NCI-H2107 (cell line): ENCODE results near the gene GZMA.
A peak's percentile ranks its signal among the peaks of the same experiment; 100 is the strongest.

Experiments
- DNase-seq: peaks from one replicate; lab custom pipeline; 2025; lab: John Stamatoyannopoulos, UW

Gene GZMA

DNA sequence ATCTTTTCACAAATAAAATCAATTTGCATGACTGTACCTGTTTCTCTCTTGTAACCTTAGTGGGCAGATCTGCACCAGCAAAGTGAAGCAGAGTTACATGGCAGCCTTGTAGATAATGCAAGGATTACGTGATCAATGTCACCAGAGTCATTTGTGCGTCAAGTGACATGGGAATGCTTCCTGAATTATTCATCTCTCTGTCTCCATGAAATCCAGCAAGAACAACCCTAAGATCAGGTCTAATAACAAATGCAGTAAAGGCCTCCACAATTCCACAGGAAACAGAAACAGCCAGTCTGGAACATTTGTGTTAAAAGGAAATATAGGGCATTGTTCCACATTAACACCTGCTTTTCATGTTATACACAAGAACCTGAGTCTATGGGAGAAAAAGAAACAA lies 7.8 kb downstream of the GZMA start:
- no peak for DNase-seq

DNA sequence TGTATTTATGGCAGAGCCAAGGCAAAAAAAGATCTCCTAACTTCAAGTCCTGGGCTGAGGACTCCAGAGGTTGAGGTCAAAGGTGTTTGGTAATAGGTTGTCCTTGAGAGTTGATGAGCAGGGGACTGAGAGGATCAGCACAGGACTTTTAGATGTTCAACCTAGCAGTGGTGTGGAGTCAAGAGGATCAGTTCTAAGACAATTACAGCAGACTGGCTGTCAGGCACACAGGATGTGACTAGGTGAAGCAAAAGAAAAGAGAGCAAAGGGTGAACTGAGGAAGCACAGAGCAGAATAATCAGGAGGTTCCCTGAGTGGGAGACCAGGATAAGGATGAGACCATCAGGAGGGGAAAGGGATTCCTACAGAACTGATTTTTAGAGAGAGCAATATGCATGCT lies 10.9 kb downstream of the GZMA start:
- DNase-seq: no peak

DNA sequence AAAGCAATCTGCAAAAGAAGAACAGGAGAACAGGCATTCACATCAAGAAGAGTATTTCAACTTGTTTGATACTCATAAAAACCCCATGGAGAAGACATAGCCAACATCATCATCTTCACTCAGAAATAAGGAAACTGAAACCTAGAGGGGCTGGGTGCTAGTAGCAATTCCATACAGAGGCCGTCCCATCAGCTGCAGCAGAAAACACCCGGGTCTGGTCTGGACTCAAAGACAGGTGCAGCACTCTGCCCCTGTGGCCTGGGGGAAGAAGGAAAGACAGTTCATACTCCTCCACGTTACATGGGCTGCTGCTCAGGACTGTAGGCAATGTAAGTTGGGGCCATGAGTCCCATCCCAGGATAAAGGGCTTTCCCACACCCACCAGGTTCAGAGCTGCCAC lies 11.6 kb downstream of the GZMA start:
- DNase-seq: no peak

DNA sequence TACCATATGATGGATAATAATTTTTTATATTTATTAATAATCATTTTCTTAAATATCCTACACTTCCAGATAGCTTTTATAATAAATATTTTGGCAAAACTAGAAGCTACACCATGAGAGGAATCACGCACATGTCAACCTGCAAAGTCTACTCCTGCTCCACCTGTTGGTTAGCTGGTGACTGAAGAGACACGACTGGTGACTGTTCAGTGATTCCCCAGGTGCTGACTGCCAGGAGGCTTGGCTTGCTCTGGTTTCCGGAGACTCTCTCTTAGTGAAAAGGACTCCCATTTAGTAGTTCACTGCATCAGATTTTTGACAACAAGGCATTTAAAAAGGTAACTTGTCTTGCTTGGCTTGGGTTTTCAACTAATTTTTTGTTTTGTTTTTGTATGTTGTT lies 20.9 kb downstream of the GZMA start:
- DNase-seq: no peak

DNA sequence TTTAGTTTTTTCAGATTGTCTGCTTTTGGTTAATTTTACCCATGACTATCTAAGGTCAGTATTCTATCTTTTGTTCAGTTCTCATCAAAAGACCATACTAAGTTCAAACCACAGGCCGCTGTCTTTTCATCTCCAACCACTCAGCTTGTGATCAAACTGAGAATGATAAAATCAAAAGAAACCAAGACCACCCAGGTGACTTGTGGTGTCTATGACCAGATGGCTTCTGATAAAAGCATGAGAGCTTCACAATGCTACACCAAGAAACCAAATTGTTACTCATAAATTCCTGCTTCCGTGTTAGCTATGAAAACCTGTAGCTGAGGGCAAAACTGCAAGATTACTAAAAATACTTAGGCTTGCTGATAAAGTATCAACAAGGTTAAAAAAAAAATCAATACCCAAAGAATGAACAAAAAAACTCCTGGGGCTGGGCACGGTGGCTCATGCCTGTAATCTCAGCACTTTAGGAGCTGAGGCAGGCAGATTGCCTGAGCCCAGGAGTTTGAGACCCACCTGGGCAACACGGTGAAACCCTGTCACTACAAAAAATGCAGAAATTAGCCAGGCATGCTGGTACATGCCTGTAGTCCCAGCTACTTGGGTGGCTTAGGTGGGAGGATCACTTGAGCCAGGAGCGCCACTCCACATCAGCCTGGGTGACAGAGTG lies 31.7 kb downstream of the GZMA start:
- no peak for DNase-seq

DNA sequence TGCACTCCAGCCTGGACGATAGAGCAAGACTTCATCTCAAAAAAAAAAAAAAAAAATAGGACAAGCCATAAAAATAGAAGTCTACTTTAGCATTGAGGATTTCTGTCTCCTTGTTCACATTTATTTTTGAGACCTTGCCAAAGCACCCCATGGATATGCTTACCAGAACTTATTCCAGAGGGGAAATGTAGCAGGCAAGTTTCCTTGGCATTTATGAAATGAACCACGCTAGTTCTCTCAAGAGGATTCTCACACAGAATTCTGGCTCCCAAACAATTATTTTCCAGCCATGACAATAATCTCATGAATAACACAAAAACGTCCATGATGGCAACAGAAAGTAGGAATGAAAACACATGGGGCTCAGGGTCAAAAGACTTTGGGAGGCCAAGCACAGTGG lies 34.1 kb downstream of the GZMA start:
- no peak for DNase-seq

DNA sequence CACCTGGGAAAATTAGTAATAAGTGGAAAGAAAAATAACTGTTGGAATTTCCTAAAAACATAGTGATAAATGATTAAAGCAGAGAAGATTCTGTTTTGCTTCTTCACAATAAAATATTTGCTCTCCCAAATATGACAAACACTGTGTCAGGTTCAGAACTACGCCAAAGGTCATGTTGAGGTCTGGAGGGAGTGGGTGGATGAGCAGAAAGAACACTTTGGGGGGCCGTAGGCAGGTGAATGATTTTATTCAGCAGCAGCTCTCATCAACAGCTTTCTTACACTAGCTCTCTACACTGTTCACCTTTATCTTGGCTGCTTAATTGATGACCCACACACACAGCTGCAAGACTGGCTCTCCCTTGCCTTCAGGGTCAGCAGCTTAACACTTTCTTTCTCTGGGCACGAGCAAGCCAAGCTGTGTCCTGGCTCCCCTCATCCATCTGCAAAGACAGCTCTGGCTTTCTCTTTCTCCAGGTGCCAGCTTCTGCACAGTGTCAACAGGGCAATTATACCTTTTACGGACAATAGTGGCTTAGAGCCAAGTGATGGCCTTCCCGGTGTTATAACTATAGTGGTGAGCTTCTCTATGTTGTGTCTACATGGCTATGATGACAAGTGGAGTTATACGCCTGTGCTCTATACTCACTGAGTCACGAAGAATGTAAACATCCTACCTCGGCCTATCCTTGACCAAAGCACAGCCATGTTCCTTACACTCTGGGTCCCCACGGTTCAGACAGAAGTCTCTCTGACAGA lies 38.6 kb downstream of the GZMA start:
- DNase-seq: no peak

DNA sequence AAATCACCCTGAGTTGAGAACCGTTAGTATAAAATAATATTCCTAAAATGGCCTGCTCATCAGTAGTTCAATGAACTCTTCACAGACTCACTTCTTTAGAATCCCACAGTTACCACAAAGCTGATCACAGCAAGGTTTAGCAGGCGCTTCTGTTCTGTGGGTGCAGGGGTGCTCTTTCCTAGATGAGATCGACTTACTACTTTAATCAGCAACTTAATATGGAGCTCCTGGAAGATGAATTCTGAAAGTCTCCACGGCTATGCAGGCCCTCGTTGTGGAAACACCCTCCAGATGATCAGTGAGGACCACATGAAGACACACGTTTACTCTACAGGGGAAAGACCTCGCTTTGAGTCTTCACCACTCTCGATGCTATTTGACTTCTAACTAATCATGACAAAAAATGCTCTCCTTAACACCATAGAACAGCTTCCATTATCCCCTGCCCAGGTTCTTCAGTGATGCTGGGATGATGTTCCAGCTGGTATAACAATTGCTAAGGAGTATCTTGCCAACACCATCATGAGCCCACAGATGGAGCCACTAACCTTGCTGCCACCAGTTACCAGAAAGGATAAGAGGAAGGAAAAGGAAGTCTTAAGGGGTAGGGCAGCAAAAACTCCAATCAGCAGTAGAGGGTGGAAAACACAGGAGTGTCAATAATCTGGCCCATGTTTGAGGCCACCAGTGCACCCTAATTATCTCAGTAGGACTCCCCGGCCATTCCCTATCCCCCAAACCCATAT lies 39.7 kb downstream of the GZMA start:
- no peak for DNase-seq

DNA sequence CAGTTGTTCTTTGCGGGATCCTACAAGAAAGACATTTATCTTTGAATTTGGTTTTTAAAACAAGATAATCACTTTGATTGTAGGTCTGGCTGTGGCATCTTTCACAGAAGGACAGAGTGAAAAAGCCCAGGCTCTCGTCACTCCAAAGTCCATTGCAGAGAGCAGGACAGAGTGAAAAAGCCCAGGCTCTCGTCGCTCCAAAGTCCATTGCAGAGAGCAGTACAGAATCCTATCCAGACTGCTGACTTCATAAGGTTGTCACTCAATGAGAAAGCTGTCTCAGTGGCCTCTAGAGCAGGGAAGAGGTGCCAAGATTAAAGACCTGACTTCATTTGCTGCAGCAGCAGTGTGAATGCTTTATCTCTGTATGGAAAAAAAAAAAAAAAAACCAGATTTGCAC lies 41.2 kb downstream of the GZMA start:
- no peak for DNase-seq

DNA sequence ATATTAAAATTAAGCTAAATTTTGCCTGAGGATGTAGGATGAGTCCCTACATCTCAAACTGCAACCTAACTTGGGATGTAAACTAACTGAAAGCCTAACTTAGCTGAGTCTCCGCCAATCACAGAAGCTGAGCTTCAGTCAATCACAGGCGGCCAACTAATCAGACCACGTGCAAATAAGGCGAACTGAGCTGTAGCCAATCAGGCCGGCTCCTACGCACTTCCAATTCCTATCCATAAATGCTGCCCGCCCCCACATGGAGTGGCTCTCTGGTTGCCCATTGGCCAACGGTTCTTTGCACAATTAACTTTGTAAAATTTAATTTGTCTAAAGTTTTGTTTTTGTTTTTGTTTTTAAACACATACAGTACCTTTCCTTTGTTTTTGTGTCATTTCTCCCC lies 43.6 kb downstream of the GZMA start:
- DNase-seq: no peak

DNA sequence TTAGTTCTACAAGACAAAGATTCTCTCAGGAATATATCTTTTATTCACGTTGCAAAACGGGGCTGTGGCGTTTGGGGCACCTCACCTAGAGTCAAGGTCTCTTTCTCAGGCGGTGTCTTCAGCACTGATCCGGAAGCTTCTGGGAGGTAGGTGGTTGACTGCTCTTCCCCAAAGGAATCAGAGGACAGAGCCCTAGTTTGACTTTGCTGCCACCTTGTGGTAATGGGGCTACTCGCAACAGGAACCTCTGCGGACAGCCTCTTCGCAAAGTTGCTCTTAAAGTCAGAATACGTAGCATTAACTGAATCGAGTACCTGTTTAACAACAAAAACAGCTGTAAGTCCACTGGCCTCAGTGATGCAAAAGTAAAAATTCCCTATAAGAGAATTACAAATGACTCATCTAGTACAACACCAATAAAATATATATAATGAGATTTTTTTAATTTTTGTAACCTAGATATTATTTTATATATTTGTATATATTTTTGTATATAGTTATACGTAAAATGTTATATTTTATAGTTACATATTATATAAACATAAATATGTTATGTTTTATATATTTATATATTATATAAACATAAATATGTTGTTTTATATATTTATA lies 44.2 kb downstream of the GZMA start:
- DNase-seq: peak; percentile 46

DNA sequence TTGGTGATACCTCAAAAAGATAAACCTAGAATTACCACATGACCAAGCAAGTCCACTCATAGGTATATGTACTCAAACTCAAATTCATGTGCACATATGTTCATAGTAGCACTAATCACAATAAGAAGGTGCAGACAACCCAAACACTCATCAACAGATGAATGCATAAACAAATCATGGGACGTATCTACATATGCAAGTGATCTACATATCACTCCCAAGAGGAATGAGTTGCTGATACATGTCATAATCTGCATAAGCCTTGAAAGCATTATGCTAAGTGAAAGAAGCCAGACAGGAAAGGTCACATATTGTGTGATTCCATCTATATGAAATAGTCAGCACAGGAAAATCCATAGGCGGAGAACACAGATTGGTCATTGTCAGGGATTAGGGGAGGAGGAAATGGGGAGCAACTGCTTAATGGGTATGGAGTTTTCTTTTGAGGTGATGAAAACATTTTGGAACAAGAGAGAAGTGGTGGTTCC lies 46.9 kb downstream of the GZMA start:
- DNase-seq: no peak

DNA sequence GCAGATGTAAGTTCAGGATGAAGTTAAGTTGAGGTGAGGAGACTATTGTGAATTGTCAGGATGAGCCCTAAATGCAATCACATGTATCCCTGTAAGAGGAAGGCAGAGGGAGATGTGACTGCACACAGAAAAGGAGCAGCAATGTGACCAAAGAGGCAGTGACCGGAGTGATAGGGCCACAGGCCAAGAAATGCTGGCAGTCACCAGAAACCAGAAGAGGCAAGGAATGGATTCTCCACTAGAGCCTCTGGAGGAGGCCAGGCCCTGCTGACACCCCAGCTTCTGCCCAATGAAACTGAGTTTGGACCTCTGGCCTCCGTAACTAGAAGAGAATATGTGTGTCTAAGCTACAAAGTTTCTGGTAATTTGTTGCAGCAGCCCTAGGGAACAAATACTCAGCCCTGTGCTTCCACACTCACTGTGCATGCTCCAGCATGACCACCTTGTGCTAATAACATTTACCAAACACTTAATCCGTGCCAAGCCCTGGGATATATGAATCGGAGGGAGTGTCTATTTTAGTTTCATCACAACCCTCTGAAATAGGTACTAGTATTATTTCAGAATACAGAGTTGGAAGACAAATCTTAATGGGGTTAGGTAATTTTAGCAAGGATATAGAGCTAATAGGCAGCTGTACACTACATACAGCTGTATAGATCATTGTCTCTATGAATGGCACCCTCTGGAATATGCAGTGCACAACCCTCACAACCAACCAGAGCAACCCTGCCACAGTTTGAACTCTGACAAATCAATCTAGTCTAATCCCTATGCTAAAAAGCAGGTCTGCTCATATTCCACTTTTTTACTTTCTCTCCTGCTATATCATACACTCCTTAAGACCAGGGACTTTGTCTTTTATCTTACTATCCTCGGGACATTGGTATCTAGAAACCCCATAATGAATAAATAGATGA lies 49.7 kb downstream of the GZMA start:
- no peak for DNase-seq

DNA sequence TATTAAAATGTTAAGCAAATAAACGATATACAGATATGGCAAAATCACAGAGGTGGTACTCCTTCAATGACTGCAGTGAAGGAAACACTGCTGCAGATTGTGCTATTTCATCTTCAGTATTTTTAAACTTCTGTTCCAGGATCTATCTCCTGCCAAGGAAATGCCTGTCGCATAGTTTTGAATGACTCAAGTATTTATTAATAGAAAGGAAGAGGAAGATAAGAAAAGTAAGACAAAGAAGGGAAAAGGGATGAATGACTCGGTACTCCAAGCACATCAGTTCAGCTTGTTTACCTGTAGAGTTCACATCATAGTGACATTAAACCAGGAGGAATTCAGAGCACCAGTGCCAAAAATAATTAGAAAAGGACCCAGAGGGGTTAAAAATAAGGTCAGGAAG lies 52.4 kb downstream of the GZMA start:
- no peak for DNase-seq
